GM12878 (cell line): ENCODE data around the gene SAMSN1. TPM values are rescaled to one million over a fixed set of nuclear protein-coding genes. Genes with fewer than 3 reads are reported as not detected.

Source experiments
- ATAC-seq: fragments of 200-7000 bp; cut with Tn5 transposase; 3 replicates; pipeline ENCODE4 v1.9.1; 2020; ENCODE audit warnings: mild to moderate bottlenecking, moderate library complexity
- BruUV-seq: library from RNA; stranded (reverse); fragments of 400-500 nt; replicated peaks from 2 replicates; lab custom pipeline; 2021; lab: Mats Ljungman, UMichigan
- CTCF ChIA-PET: fragments of 300-600 bp; sonication (Branson Sonifier 250); formaldehyde crosslinking; extraction: SDS; loops from one replicate; lab custom pipeline; 2021; ENCODE audit warnings: inconsistent platforms; lab: Yijun Ruan, JAX
- POLR2A ChIA-PET: fragments of 350-600 bp; formaldehyde crosslinking; extraction: SDS; loops from one replicate; lab custom pipeline; 2021; ENCODE audit warnings: inconsistent platforms; lab: Charles Lee
- RAD21 ChIA-PET: fragments of 300-600 bp; sonication (Branson Sonifier 250); formaldehyde crosslinking; loops from one replicate; lab custom pipeline; 2023; ENCODE audit warnings: antibody characterized with exemption; ENCODE audit not compliant: unreplicated experiment; lab: Charles Lee
- SMC1A ChIA-PET: fragments of 300-600 bp; sonication (Branson Sonifier 250); formaldehyde crosslinking; loops from one replicate; lab custom pipeline; 2023; ENCODE audit not compliant: unreplicated experiment, uncharacterized antibody; lab: Charles Lee
- DNase-seq: peaks from one replicate; pipeline ENCODE4 v3.0.0-alpha.2; 2011; ENCODE audit warnings: low read depth, low spot score
- FAIRE-seq: peaks from 3 replicates; lab custom pipeline; 2011; peaks lifted over from hg19 to GRCh38; lab: Jason Lieb, UNC
- H2AFZ ChIP-seq: 2 replicates; pipeline ENCODE4 v1.6.0; 2011; ENCODE audit warnings: low read depth, low read length, control low read depth; ENCODE audit not compliant: control insufficient read depth
- H3K27ac ChIP-seq: 2 replicates; pipeline ENCODE4 v1.5.1; 2011; ENCODE audit warnings: control low read depth; ENCODE audit not compliant: control insufficient read depth, insufficient read depth
- H3K27me3 ChIP-seq, 2 experiments: replicated peaks in 1 of 2; 2 replicates each; pipeline versions ENCODE4 v1.6.0 to v1.6.1; 2011; ENCODE audit warnings: low read length in 1 of 2; ENCODE audit not compliant: control insufficient read depth in 2 of 2, insufficient read depth in 2 of 2
- H3K36me3 ChIP-seq, 2 experiments: 2 replicates each; pipeline ENCODE4 v1.5.1; 2011; ENCODE audit warnings: low read length in 1 of 2; ENCODE audit not compliant: control insufficient read depth in 2 of 2, insufficient read depth in 2 of 2
- H3K4me1 ChIP-seq: 2 replicates; pipeline ENCODE4 v1.6.1; 2011; ENCODE audit warnings: mild to moderate bottlenecking, low read length, moderate library complexity, mixed read lengths; ENCODE audit not compliant: control insufficient read depth, insufficient read depth
- H3K4me2 ChIP-seq: 2 replicates; pipeline ENCODE4 v1.6.0; 2011; ENCODE audit warnings: control low read depth; ENCODE audit not compliant: control insufficient read depth, insufficient read depth
- H3K4me3 ChIP-seq: fragments of 200-600 bp; sonication (generic); 2 replicates; pipeline ENCODE4 v1.5.1; 2016
- H3K79me2 ChIP-seq: 2 replicates; pipeline ENCODE4 v1.6.0; 2011; ENCODE audit warnings: low read length; ENCODE audit not compliant: control insufficient read depth, insufficient read depth
- H3K9ac ChIP-seq: 2 replicates; pipeline ENCODE4 v1.8.0; 2011; ENCODE audit warnings: low read length, control low read depth, mixed read lengths; ENCODE audit not compliant: control insufficient read depth, insufficient read depth
- H3K9me3 ChIP-seq: replicated peaks from 3 replicates; pipeline ENCODE4 v1.5.1; 2011; ENCODE audit warnings: mild to moderate bottlenecking, low read length; ENCODE audit not compliant: control insufficient read depth, insufficient read depth
- H4K20me1 ChIP-seq: 2 replicates; pipeline ENCODE4 v1.6.0; 2011; ENCODE audit not compliant: control insufficient read depth, insufficient read depth
- BCL11A ChIP-seq: IDR thresholded peaks from 2 replicates; pipeline ENCODE4 v1.6.1; 2011; ENCODE audit warnings: low read depth, low read length
- EED ChIP-seq: sonication (generic); IDR thresholded peaks from 2 replicates; pipeline ENCODE4 v1.6.1; 2016; ENCODE audit warnings: antibody characterized with exemption, low read depth
- EP300 ChIP-seq, 2 experiments: fragments of 150-350 bp in 1 of 2; IDR thresholded peaks; 2 replicates each; pipeline ENCODE4 v1.6.1; 2011 to 2012; ENCODE audit warnings: low read depth in 2 of 2, low read length in 2 of 2, borderline replicate concordance in 1 of 2, improper control_type of control experiment in 1 of 2, inconsistent platforms in 1 of 2; ENCODE audit not compliant: control insufficient read depth in 1 of 2
- IKZF2 ChIP-seq, 2 experiments: fragments of 450-650 bp; IDR thresholded peaks; 2 replicates each; pipeline ENCODE4 v1.6.1; 2017; ENCODE audit warnings: mild to moderate bottlenecking in 2 of 2, moderate library complexity in 2 of 2
- NFIC ChIP-seq: IDR thresholded peaks from 2 replicates; pipeline ENCODE4 v1.6.1; 2012; ENCODE audit warnings: low read depth, mild to moderate bottlenecking, inconsistent platforms, low read length, moderate library complexity
- NFYA ChIP-seq: IDR thresholded peaks from 2 replicates; pipeline ENCODE4 v1.6.1; 2011; ENCODE audit warnings: low read depth, mild to moderate bottlenecking, low read length, improper control_type of control experiment, borderline replicate concordance
- NR2C2 ChIP-seq: IDR thresholded peaks from 2 replicates; pipeline ENCODE4 v1.6.1; 2011; ENCODE audit warnings: borderline replicate concordance, low read depth; ENCODE audit not compliant: control insufficient read depth, insufficient read length
- PML ChIP-seq: IDR thresholded peaks from 2 replicates; pipeline ENCODE4 v1.6.1; 2012; ENCODE audit warnings: low read length, inconsistent platforms
- PRDM15 ChIP-seq: fragments of 450-650 bp; formaldehyde crosslinking; IDR thresholded peaks from 2 replicates; pipeline ENCODE4 v1.4.0; 2020; ENCODE audit warnings: mild to moderate bottlenecking, moderate library complexity
- RELA ChIP-seq: fragments of 450-650 bp; IDR thresholded peaks from 2 replicates; pipeline ENCODE4 v1.8.0; 2014; ENCODE audit warnings: borderline replicate concordance; ENCODE audit not compliant: partially characterized antibody
- ZBTB40 ChIP-seq: fragments of 450-650 bp; IDR thresholded peaks from 2 replicates; pipeline ENCODE4 v1.6.1; 2016; ENCODE audit warnings: mild to moderate bottlenecking, moderate library complexity, borderline replicate concordance
- ZNF24 ChIP-seq: fragments of 450-650 bp; IDR thresholded peaks from 2 replicates; pipeline ENCODE4 v1.6.1; 2017; ENCODE audit warnings: antibody characterized with exemption, mild to moderate bottlenecking
- ZNF274 ChIP-seq: IDR thresholded peaks from one replicate; pipeline ENCODE4 v1.8.0; 2011; ENCODE audit not compliant: insufficient read length, insufficient read depth
- WGBS: methylation state at CpG from one replicate; pipeline ENCODE4 v1.1.6; 2016; ENCODE audit warnings: low lambda C conversion rate; ENCODE audit not compliant: insufficient replicate concordance, insufficient coverage; ENCODE audit errors: missing lambda C conversion rate; 5-methylcytosine and 5-hydroxymethylcytosine counted together
- in situ Hi-C: fragments of 300-500 bp; cut with MboI; formaldehyde crosslinking; loops from 9 replicates; pipeline ENCODE4 v1.14.3; 2018; ENCODE audit warnings: mixed read lengths
- intact Hi-C: fragments of 100-400 bp; cut with micrococcal nuclease; formaldehyde crosslinking; loops from one replicate; pipeline ENCODE4 v1.14.2; 2022; ENCODE audit not compliant: unreplicated experiment
- polyA plus RNA-seq, 11 experiments: library from polyadenylated mRNA; depleted of rRNA in 4 of 11; unstranded in 6 of 11; stranded (reverse) in 5 of 11; fragments of >200 nt; fragmentation: Nextera tagmentation in 4 of 11; fragmentation: Illumina TruSeq in 1 of 11; extraction: Ambion mirVana in 4 of 11; extraction: Trizol in 1 of 11; gene quantifications; 1 replicate in 1 of 11; 2 replicates in 10 of 11; pipeline versions ENCODE4 v1.2.1 to v1.2.3, GENCODE V29; 2011 to 2016; ENCODE audit warnings: inconsistent platforms in 2 of 11, missing spikeins in 2 of 11, low read depth in 1 of 11
- total RNA-seq, 4 experiments: library from RNA; depleted of rRNA in 3 of 4; stranded (reverse); fragments of >200 nt in 3 of 4; fragmentation: Illumina TruSeq in 1 of 4; extraction: Trizol in 1 of 4; gene quantifications; 2 replicates each; pipeline versions ENCODE4 v1.2.1 to v1.2.3, GENCODE V29; 2013 to 2021
- TF ChIP-seq, protein P1 (sequence below): IDR thresholded peaks from 2 replicates; pipeline ENCODE4 v1.6.1; 2011; ENCODE audit warnings: borderline replicate concordance, low read depth, mild to moderate bottlenecking, moderate library complexity, mixed read lengths, low read length; ENCODE audit not compliant: insufficient read depth; ENCODE audit errors: extremely low read length

The SAMSN1 gene
- total and polyA plus RNA-seq, 10 of the 15 experiments (the other 5 are each of a cell fraction or from before 2014, with no cell fraction given) = 23.2 to 102 (median 44.9) TPM

DNA sequence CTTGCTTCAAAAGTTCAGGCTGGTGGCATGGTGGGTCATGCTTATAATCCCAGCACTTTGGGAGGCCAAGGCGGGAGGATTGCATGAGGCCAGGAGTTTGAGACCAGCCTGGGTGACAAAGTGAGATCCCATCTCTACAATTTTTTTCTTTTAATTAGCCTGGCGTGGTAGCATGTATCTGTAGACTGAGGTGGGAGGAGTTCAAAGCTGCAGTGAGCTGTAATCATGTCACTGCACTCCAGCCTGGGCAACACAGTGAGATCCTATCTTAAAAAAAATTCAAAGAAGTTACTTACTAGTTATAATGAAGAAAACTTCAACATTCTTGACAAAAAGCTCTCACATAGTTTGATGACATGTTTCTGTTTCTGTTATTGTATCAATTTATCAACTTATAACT lies 45.2 kb downstream of the SAMSN1 start (continued):
- TF ChIP-seq PRDM15 (CRISPR knock-in tag) = no peak

DNA sequence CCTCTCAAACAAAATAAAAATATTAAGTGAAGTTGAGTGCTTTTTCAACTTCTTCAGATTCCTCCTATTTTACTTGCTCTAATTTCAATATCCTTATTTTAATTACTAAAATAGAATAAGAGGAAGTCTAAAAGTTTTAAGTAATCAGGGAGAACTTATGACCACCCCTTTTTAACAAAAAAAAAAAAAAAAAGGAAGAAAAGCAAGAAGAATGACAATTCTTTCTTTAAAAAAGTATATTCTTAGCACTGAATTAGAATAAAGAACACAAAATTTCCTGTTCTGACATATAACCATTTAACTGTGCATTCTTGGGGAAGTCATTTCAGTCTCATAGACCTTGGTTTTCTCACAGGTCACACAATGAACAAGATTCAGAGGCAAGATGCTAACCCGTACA lies 46.8 kb downstream of the SAMSN1 start:
- no peak overlapping the region for H3K4me3 ChIP-seq
- 96% methylated on average over 1 of the region's 1 CpG for WGBS
- intact Hi-C loops (no loop called here), in situ Hi-C loops (no loop called here)
- no peak for DNase-seq
- no peak for ATAC-seq
- no peaks in the 10 kb centered on the region for H3K27me3 ChIP-seq
- no peaks in the 10 kb centered on the region for H4K20me1 ChIP-seq
- POLR2A ChIA-PET = no interaction called here
- no peaks in the 10 kb centered on the region for H3K9me3 ChIP-seq
- BruUV-seq = no TSS peak
- CTCF ChIA-PET = no interaction called here
- H3K79me2 ChIP-seq = no peaks in the 10 kb centered on the region; the same call in 1 of the 2 replicates
- RAD21 ChIA-PET = no interaction called here
- no peak overlapping the region for H3K4me2 ChIP-seq
- H3K36me3 ChIP-seq = peaks cover 7 to 48% of the 10 kb centered on the region in 2 experiments
- H2AFZ ChIP-seq = no peak overlapping the region
- FAIRE-seq = no peak
- no peaks in the 10 kb centered on the region for H3K4me1 ChIP-seq
- no peak overlapping the region for H3K9ac ChIP-seq
- H3K27ac ChIP-seq = no peak overlapping the region
- SMC1A ChIA-PET = no interaction called here
- TF ChIP-seq NR2C2 (no peak), RELA (no peak), BCL11A (no peak), PML (no peak), ZNF274 (no peak), EP300 (IDR thresholded peaks at IDR 0.05; ENCODE audit: borderline replicate concordance in 1 of 2, control insufficient read depth in 1 of 2, low read depth in 2 of 2, low read length in 2 of 2) (no peak), EED (no peak), ZNF24 (no peak), NFIC (no peak), NFYA (no peak), IKZF2 (IDR thresholded peaks at IDR 0.05) (no peak), ZBTB40 (no peak)
- TF ChIP-seq, protein P1, sequence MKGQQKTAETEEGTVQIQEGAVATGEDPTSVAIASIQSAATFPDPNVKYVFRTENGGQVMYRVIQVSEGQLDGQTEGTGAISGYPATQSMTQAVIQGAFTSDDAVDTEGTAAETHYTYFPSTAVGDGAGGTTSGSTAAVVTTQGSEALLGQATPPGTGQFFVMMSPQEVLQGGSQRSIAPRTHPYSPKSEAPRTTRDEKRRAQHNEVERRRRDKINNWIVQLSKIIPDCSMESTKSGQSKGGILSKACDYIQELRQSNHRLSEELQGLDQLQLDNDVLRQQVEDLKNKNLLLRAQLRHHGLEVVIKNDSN = no peak
